ENCODE data around the gene PHLDB2.

- TF ChIP-seq CTCF (IDR thresholded peaks at IDR 0.05), result no peak
- TF ChIP-seq POLR2A (IDR thresholded peaks at IDR 0.05), result no peak
Measured at GRCh38 chr3:111854990-111855389, 4.1 kb upstream of the PHLDB2 start.

Measured in body of pancreas (tissue), 4 donors.